HCT116 (cell line): ENCODE measurements around the gene GAB2.

Experiments used
- EZH2phosphoT487 ChIP-seq: fragments of 200-600 bp; IDR thresholded peaks from 2 replicates; pipeline ENCODE4 v1.6.1; 2018; ENCODE audit warnings: antibody characterized with exemption, borderline replicate concordance
- POLR2A ChIP-seq: IDR thresholded peaks from 2 replicates; pipeline ENCODE4 v1.7.0; 2011; ENCODE audit warnings: borderline replicate concordance; ENCODE audit not compliant: insufficient read depth, insufficient read length; ENCODE audit errors: extremely low read depth
- YY1 ChIP-seq: IDR thresholded peaks from 2 replicates; pipeline ENCODE4 v1.6.1; 2011; ENCODE audit warnings: low read length, low read depth, moderate library complexity, mild to moderate bottlenecking; ENCODE audit not compliant: insufficient replicate concordance; ENCODE audit errors: extremely low read depth
- ZNF274 ChIP-seq: fragments of 200-500 bp; sonication (Bioruptor generic); IDR thresholded peaks from 2 replicates; pipeline ENCODE4 v1.6.1; 2014; ENCODE audit warnings: mild to moderate bottlenecking, low read depth, low read length, inconsistent platforms
- TF ChIP-seq, protein P1 (sequence below), 3 experiments: fragments of 200-600 bp in 1 of 3; sonication (generic) in 1 of 3; IDR thresholded peaks in 2 of 3; conservative IDR thresholded peaks in 1 of 3; 2 replicates each; pipeline ENCODE4 v1.5.1; 2012 to 2017; ENCODE audit warnings: low read depth in 2 of 3, low read length in 2 of 3, antibody characterized with exemption in 1 of 3, borderline replicate concordance in 1 of 3, control low read depth in 1 of 3, mild to moderate bottlenecking in 1 of 3, mixed read lengths in 1 of 3, mixed run types in 1 of 3, moderate library complexity in 1 of 3; ENCODE audit not compliant: insufficient read depth in 1 of 3

DNA sequence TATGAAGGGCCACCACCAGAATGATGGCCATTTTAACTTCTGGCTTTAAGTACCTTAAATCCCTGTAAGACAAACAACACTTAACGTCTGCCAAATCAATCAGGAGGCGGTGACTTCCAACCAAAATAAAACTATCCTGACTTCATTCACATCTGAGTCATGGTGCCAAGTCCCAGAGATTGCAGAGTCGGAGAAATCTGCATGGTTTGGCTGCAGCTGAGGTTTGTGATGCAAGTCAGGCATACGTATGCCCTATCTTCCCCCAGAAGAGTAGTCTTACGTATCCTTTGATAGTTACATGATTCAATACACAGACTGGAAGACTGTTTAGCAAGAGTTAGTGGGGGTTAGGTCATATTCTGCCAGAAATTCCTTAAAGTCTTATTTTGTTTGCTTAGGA lies 1.7 kb upstream of the GAB2 start:
- no peak for TF ChIP-seq YY1
- TF ChIP-seq, protein P1, sequence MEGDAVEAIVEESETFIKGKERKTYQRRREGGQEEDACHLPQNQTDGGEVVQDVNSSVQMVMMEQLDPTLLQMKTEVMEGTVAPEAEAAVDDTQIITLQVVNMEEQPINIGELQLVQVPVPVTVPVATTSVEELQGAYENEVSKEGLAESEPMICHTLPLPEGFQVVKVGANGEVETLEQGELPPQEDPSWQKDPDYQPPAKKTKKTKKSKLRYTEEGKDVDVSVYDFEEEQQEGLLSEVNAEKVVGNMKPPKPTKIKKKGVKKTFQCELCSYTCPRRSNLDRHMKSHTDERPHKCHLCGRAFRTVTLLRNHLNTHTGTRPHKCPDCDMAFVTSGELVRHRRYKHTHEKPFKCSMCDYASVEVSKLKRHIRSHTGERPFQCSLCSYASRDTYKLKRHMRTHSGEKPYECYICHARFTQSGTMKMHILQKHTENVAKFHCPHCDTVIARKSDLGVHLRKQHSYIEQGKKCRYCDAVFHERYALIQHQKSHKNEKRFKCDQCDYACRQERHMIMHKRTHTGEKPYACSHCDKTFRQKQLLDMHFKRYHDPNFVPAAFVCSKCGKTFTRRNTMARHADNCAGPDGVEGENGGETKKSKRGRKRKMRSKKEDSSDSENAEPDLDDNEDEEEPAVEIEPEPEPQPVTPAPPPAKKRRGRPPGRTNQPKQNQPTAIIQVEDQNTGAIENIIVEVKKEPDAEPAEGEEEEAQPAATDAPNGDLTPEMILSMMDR (IDR thresholded peaks at IDR 0.05 in 2 of 3, conservative IDR thresholded peaks at IDR 0.05 in 1 of 3; ENCODE audit: borderline replicate concordance in 1 of 3, insufficient read depth in 1 of 3, low read depth in 2 of 3, low read length in 2 of 3), result no peak
- no peak for TF ChIP-seq ZNF274
- TF ChIP-seq POLR2A, result no peak
- no peak for TF ChIP-seq EZH2phosphoT487
